GM21367 (cell line): ENCODE data around the gene CACNG3.
"Not testable (repeated sequence)": the region's sequence is repeated elsewhere in the genome, so short reads cannot be mapped to it uniquely, and the experiment has no call there.

Source experiments
- ATAC-seq: cut with Tn5 transposase; IDR thresholded peaks from one replicate; pipeline ENCODE4 v1.9.1; 2021; ENCODE audit not compliant: unreplicated experiment

CACNG3 gene

GRCh38 chr16:24255456-24256371, at the start of gene CACNG3:
Gene CACNG3, plus strand, starts transcription at chr16:24256335. Its CDS starts 420 bp downstream, at chr16:24256755.
- ATAC-seq: no peak

- ATAC-seq: no peak
These were observed 49.2 kb upstream of the CACNG3 start for GRCh38 chr16:24206926-24207325.

- no peak for ATAC-seq
These were observed 47.4 kb upstream of the CACNG3 start for GRCh38 chr16:24208710-24209109.

- no peak for ATAC-seq
These were observed 41.1 kb upstream of the CACNG3 start for GRCh38 chr16:24214992-24215391.

- ATAC-seq: no peak
These were observed 39.2 kb upstream of the CACNG3 start for GRCh38 chr16:24216961-24217360.

- no peak for ATAC-seq
These were observed 38.7 kb upstream of the CACNG3 start for GRCh38 chr16:24217461-24217860.

- no peak for ATAC-seq
These were observed 37.8 kb upstream of the CACNG3 start for GRCh38 chr16:24218299-24218698.

- ATAC-seq: no peak
These were observed 34.9 kb upstream of the CACNG3 start for GRCh38 chr16:24221219-24221618.

- ATAC-seq: no peak
These were observed 27.6 kb upstream of the CACNG3 start for GRCh38 chr16:24228514-24228913.

- no peak for ATAC-seq
These were observed 23.2 kb upstream of the CACNG3 start for GRCh38 chr16:24232936-24233335.

- ATAC-seq: no peak
These were observed 21.4 kb upstream of the CACNG3 start for GRCh38 chr16:24234737-24235136.

GRCh38 chr16:24235806-24236205, 20.3 kb upstream of the CACNG3 start:
- no peak for ATAC-seq

- ATAC-seq: not testable (repeated sequence)
These were observed 17.3 kb upstream of the CACNG3 start for GRCh38 chr16:24238846-24239245.

- no peak for ATAC-seq
These were observed 9.1 kb upstream of the CACNG3 start for GRCh38 chr16:24246911-24247607.

GRCh38 chr16:24253192-24253591, 2.9 kb upstream of the CACNG3 start:
- no peak for ATAC-seq

GRCh38 chr16:24257958-24258357, 1.8 kb downstream of the CACNG3 start:
- no peak for ATAC-seq

GRCh38 chr16:24258791-24259190, 2.7 kb downstream of the CACNG3 start:
- no peak for ATAC-seq

GRCh38 chr16:24262816-24263215, 6.7 kb downstream of the CACNG3 start:
- no peak for ATAC-seq

GRCh38 chr16:24270721-24271442, 14.7 kb downstream of the CACNG3 start:
- ATAC-seq: no peak

- no peak for ATAC-seq
These were observed 16.2 kb downstream of the CACNG3 start for GRCh38 chr16:24272379-24272778.

GRCh38 chr16:24273508-24274182, 17.5 kb downstream of the CACNG3 start:
- no peak for ATAC-seq
